Ureter (tissue), 1 donor: ENCODE results near the gene ZNF557. TPM values are rescaled to one million over a fixed set of nuclear protein-coding genes. Genes with fewer than 3 reads are reported as not detected.

Source experiments
- DNase-seq: peaks from one replicate; pipeline ENCODE4 v3.0.0-alpha.2; 2020; ENCODE audit warnings: low spot score
- total RNA-seq: library from RNA; stranded (reverse); gene quantifications from one replicate; pipeline ENCODE4 v1.2.4, GENCODE V29; 2023
- donor health status: DM: yes; HTN: yes; CAD: no.

The ZNF557 gene
- total RNA-seq, 1 donor from 2014 or later = 14.8 TPM

GRCh38 chr19:7074705-7075282 is 5.3 kb downstream of the ZNF557 start:
- no peak for DNase-seq

- no peak for DNase-seq
These were observed 6.6 kb downstream of the ZNF557 start for GRCh38 chr19:7076151-7076550.

DNA sequence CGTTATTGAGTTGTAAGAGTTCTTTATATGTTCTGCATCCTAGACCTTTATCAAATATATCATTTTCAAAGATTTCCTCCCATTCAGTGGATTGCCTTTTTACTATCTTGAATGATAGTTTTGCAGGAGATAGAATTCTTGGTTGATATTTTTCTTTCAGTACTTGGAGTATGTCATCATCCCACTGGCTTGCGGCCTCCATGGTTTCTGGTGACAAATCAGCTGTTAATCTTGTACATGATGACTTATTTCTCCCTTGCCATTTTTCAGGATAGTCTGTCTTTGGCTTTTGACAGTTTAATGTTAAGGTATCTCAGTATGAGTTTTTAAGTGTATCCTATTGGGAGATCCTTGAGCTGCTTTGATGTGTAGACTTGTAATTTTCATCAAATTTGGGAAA is 8.5 kb downstream of the ZNF557 start:
- no peak for DNase-seq

GRCh38 chr19:7083076-7083956 is 13.8 kb downstream of the ZNF557 start:
- no peak for DNase-seq

- DNase-seq = no peak
These were observed 19.5 kb downstream of the ZNF557 start for GRCh38 chr19:7088999-7089398.

DNA sequence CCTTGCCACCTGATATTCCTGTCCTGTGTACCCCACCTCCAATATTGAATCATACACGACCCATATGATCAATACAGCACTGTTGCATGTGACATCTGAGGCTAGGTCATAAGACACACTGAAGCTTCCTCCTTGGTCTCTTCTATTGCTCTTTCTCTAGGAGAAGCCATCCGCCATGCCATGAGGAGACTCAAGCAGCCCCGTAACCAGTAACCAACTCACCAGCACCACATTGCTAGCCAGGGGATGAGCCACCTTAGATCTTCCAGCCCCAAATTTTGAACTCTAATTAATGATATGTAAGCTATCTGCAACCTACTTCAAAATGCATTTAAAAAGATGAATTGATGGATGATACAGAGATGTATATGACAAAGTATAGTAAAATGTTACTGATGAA is 28.6 kb downstream of the ZNF557 start:
- no peak for DNase-seq

DNA sequence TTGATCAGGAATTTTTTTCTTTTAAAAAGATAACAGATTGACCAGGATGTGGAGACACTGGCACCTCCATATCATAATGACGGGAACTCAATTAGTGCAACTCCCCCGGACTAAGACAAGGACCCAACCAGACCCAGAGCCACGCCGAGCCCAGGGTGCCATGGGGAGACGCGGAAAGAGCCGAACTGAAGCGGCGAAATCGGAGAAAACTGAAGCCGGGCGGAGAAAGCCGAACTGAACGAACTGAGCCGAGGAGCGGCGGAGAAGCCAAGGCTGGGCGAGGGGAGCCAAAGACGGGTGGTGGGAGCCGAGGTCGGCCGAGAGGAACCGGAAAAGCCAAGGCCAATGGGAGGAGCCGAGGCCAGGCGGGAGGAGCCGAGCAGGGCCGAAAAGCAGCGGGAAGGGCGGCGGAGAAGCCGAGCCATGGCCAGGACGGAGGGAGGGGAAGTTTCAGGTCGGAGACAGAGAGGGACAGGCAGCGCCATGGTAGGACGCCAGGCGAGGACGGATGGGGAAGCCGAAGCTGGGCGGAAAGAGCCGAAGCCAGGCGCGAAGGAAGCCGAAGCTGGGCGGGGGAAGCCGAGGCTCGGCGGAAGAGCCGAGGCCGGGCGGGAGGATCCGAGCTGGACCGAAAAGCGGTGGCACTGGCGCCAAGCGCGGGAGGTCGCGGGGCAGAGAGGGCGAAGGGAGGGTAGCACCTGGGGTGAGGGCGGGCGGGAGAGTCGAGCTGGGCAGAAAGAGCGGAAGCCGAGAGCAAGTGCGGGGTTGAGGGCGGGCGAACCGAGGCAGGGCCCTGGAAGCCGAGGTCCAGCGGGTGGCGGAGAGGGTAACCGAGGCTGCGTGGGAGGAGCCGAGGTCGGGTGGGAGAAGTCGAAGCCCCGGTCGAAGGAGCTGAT is 29.4 kb downstream of the ZNF557 start:
- DNase-seq = peak; percentile 95

GRCh38 chr19:7099597-7099921 is 30.1 kb downstream of the ZNF557 start:
- peak; percentile 90 for DNase-seq

DNA sequence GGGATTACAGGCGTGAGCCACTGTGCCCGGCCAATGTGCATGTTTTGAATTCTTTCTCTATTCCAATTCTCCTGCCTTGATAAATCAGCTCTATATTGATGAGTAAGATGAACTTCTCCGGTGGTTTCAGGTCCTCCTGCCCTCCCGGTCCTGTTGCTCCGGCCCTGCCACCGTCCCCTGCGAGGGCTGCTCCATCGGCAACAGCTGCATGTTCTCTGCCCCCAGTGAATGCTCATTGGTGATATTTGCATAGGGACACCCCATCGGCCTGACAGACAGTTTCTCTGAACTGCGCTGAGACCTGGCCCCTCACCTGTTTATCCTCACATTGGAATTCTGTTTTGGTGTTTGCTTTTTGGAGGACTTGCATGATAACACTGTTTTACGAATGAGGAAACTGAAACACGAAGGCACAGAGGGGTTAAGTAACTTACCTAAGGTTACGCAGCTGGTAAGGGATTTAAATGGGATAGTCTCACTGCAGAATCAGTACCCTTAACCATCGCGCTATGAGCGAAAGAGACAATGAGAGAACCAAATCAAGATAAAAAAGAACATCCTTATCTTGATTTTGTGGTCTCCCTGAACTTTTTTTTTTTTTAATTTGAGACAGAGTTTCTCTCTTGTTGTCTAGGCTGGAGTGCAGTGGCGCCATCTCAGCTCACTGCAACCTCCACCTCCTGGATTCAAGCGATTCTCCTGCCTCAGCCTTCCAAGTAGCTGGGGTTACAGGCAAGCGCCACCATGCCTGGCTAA is 32.2 kb downstream of the ZNF557 start:
- no peak for DNase-seq

GRCh38 chr19:7104747-7105447 is 35.4 kb downstream of the ZNF557 start:
- DNase-seq = no peak

DNA sequence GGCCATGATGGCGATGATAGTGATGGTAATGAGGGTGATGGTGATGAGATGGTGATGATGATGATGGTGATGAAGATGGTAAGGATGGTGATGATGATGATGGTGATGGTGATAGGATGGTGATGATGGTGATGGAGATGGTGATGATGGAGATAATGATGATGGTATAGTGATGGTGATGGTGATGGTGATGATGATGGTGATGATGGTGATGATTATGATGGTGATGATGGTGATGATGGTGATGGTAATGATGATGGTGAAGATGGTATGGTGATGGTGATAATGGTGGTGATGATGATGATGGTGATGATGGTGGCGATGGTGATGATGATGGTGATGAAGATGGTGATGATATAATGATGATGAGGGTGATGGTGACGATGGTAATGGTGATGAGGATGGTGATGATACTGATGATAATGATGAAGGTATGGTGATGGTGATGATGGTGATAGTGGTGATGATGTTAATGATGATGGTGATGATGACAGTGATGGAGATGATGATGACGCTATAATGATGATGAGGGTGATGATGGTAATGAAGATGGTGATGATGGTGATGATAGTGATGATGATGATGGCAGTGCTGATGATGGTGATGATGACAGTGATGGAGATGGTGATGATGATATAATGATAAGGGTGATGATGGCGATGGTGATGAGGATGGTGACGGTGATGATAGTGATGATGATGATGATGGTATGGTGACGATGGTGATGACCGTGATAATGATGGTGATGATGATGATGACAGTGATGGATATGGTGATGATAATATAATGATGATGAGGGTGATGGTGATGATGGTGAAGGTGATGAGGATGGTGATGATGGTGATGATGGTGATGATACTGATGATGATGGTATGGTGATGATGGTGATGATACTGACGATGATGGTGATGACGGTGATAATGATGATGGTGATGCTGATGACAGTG is 37.5 kb downstream of the ZNF557 start:
- DNase-seq = no peak

- DNase-seq = no peak
These were observed 40.3 kb downstream of the ZNF557 start for GRCh38 chr19:7109678-7110289.

- no peak for DNase-seq
These were observed 43.2 kb downstream of the ZNF557 start for GRCh38 chr19:7112675-7113074.

GRCh38 chr19:7113233-7113632 is 43.7 kb downstream of the ZNF557 start:
- DNase-seq = no peak

GRCh38 chr19:7115721-7116120 is 46.2 kb downstream of the ZNF557 start:
- no peak for DNase-seq

GRCh38 chr19:7117248-7117647 is 47.7 kb downstream of the ZNF557 start:
- DNase-seq = no peak

DNA sequence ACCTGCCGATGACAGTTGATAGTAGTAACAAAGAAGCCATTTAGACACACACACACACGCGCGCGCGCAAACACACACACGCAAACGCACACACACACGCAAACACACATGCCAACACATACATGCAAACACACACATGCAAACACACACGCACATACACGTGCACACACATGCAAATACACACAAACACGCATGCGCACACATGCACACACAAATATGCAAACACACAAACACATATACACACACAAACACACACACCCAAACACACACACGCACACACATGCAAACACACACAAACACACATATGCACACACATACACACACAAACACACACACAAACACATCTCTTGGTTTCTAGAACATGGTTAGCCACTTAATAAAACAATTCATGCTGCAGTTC is 50.1 kb downstream of the ZNF557 start:
- no peak for DNase-seq

- DNase-seq = no peak
These were observed 51.0 kb downstream of the ZNF557 start for GRCh38 chr19:7120499-7120898.

GRCh38 chr19:7122701-7123100 is 53.2 kb downstream of the ZNF557 start:
- DNase-seq = no peak

GRCh38 chr19:7124782-7125181 is 55.3 kb downstream of the ZNF557 start:
- DNase-seq = no peak
